Spleen (tissue), 7 donors: Measurements from ENCODE around the gene WDR38.

ENCODE experiments used
- CTCF ChIP-seq, 11 experiments: fragments of 200-600 bp in 7 of 11; fragments of 450-650 bp in 4 of 11; sonication (generic) in 4 of 11; IDR thresholded peaks in 8 of 11; conservative IDR thresholded peaks in 3 of 11; 1 replicate in 7 of 11; 2 replicates in 4 of 11; pipeline versions ENCODE4 v1.4.0 to v1.8.0; 2016 to 2021; ENCODE audit warnings: antibody characterized with exemption in 11 of 11, inconsistent platforms in 4 of 11, mild to moderate bottlenecking in 1 of 11
- POLR2A ChIP-seq, 3 donors: fragments of 450-650 bp; IDR thresholded peaks; one replicate each; pipeline ENCODE4 v1.5.1; 2017; ENCODE audit warnings: antibody characterized with exemption in 3 of 3, mild to moderate bottlenecking in 1 of 3
- POLR2AphosphoS5 ChIP-seq, 3 donors: sonication (generic); formaldehyde crosslinking; IDR thresholded peaks; one replicate each; pipeline ENCODE4 v1.5.1; 2017; ENCODE audit warnings: antibody characterized with exemption in 3 of 3
- donor health status: DM: no; HTN: no; CAD: no; lungs with moderate emphysema.
- donor health status: DM: no; HTN: no; CAD: no.
- donor health status: DM: no; HTN: no; CAD: no.

- TF ChIP-seq CTCF (IDR thresholded peaks at IDR 0.05 in 8 of 11, conservative IDR thresholded peaks at IDR 0.05 in 3 of 11) (no peak), POLR2A (IDR thresholded peaks at IDR 0.05) (no peak), POLR2AphosphoS5 (IDR thresholded peaks at IDR 0.05) (no peak)
Observed at GRCh38 chr9:124803911-124804310, 49.3 kb upstream of the WDR38 start.
